Ramos (cell line): ENCODE results near the gene SLC2A4RG.
"Not testable (repeated sequence)": the region's sequence is repeated elsewhere in the genome, so short reads cannot be mapped to it uniquely, and the experiment has no call there.

ENCODE experiments used
- in situ Hi-C: fragments of 300-500 bp; cut with MboI; formaldehyde crosslinking; loops from one replicate; pipeline ENCODE4 v1.14.3; 2022; ENCODE audit warnings: low sequenced_read_pairs; ENCODE audit not compliant: unreplicated experiment

SLC2A4RG gene

GRCh38 chr20:63771046-63771707, 31.6 kb downstream of the SLC2A4RG start:
- in situ Hi-C loops: no loop called here

GRCh38 chr20:63772781-63773518, 33.4 kb downstream of the SLC2A4RG start:
- in situ Hi-C loops: no loop called here

- in situ Hi-C loops: no loop called here
Observed at GRCh38 chr20:63773571-63774241, 34.1 kb downstream of the SLC2A4RG start.

GRCh38 chr20:63774306-63774705, 34.7 kb downstream of the SLC2A4RG start:
- in situ Hi-C loops: no loop called here

GRCh38 chr20:63775096-63775978, 35.8 kb downstream of the SLC2A4RG start:
- in situ Hi-C loops: no loop called here

- in situ Hi-C loops: not testable (repeated sequence)
Observed at GRCh38 chr20:63776875-63777274, 37.3 kb downstream of the SLC2A4RG start.

- in situ Hi-C loops: no loop called here
Observed at GRCh38 chr20:63777614-63778013, 38.0 kb downstream of the SLC2A4RG start.

GRCh38 chr20:63778034-63778752, 38.6 kb downstream of the SLC2A4RG start:
- in situ Hi-C loops: no loop called here

GRCh38 chr20:63778857-63779256, 39.3 kb downstream of the SLC2A4RG start:
- in situ Hi-C loops: no loop called here

- in situ Hi-C loops: no loop called here
Observed at GRCh38 chr20:63781181-63781580, 41.6 kb downstream of the SLC2A4RG start.

GRCh38 chr20:63782051-63782471, 42.5 kb downstream of the SLC2A4RG start:
- in situ Hi-C loops: no loop called here

- in situ Hi-C loops: no loop called here
Observed at GRCh38 chr20:63782521-63782971, 43.0 kb downstream of the SLC2A4RG start.

GRCh38 chr20:63783970-63784369, 44.4 kb downstream of the SLC2A4RG start:
- in situ Hi-C loops: no loop called here

- in situ Hi-C loops: no loop called here
Observed at GRCh38 chr20:63785691-63786131, 46.1 kb downstream of the SLC2A4RG start.

- in situ Hi-C loops: no loop called here
Observed at GRCh38 chr20:63787302-63787701, 47.7 kb downstream of the SLC2A4RG start.

GRCh38 chr20:63787749-63788148, 48.2 kb downstream of the SLC2A4RG start:
- in situ Hi-C loops: no loop called here

- in situ Hi-C loops: no loop called here
Observed at GRCh38 chr20:63789836-63790571, 50.4 kb downstream of the SLC2A4RG start.

GRCh38 chr20:63790572-63791168, 51.1 kb downstream of the SLC2A4RG start:
- in situ Hi-C loops: no loop called here
